GM15510 (cell line): ENCODE measurements around the gene KCNK13.

ENCODE experiments used
- POLR2A ChIP-seq: IDR thresholded peaks from 3 replicates; pipeline ENCODE4 v1.6.1; 2011; ENCODE audit warnings: borderline replicate concordance; ENCODE audit not compliant: insufficient read length; ENCODE audit errors: extremely low read depth

Gene KCNK13

DNA sequence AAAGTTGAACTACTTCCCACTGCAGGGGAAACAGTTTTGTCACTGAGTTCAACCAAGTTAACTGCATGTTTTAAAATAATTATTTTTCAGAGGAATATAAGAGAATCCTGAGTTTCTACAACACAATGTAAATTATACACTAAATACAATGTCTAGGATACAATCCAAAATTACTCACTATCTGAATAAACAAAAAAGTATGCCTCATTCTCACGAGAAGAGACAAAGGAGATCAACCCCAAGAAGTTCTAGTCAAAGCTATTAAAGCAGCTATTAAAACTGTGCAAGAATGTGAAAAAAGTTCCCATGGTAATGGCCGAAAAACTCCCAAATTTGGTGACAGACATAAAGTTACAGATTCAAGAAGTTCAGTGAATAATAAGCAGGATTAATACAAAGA, 8.8 kb upstream of the KCNK13 start:
- no peak for TF ChIP-seq POLR2A

GRCh38 chr14:90054803-90055202, 7.0 kb upstream of the KCNK13 start:
- TF ChIP-seq POLR2A: no peak

- no peak for TF ChIP-seq POLR2A
These were observed 5.0 kb upstream of the KCNK13 start for GRCh38 chr14:90056826-90057225.

DNA sequence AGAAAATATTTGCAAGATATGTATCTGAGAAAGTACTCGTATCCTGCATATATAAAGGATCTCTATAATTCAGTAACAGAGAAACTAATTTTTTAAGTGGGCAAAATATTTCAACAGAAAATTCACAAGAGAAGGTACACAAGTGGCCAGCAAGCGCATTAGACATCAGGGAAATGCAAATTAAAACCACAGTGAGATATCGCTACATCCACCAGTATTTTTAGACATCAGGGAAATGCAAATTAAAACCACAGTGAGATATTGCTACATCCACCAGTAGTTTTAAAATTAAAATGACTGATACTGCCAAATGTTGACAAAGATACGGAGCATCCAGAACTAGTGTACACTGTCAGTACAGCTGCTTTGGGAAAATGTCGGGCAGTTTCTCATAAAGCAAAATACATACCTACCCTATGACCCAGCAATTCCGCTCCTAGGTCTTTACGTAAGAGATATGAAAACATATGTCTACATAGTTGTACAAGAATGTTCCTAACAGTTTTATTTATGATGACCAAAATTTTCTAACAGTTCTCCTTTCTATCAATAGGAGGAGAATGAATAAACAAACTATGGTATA, 2.8 kb upstream of the KCNK13 start:
- no peak for TF ChIP-seq POLR2A

DNA sequence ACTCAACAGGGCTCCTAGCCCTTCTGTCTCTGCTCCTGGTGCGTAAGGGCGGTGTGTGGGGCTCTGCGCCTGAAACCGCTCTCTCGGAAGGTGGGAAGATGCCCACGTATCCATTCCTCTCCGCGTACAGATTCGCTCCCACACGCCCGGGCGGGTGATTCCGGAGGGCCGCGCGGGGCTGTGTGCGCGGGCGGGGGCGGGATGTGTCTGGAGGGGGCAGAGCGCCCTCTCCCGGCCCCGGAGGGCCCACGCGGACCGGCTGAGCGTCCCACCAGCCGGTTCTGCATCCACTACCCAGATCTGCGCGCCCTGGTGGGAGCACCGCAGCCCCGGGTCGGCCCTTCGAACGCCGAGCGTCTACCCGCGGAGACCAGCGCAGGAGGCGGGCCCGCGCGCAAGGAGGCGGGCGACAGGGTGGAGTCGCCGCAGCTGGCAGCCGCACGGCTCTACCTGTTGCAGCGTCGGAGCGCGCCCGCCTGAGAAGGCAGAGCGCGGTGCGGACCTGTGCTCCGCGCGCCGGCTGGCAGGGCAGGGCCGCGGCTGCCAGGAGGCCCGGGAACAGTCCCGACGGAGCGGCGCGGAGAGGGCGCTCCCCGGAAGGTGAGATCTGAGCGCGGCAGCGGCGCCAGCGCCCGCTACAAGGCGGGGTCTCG, 1.4 kb upstream of the KCNK13 start:
- TF ChIP-seq POLR2A: no peak

DNA sequence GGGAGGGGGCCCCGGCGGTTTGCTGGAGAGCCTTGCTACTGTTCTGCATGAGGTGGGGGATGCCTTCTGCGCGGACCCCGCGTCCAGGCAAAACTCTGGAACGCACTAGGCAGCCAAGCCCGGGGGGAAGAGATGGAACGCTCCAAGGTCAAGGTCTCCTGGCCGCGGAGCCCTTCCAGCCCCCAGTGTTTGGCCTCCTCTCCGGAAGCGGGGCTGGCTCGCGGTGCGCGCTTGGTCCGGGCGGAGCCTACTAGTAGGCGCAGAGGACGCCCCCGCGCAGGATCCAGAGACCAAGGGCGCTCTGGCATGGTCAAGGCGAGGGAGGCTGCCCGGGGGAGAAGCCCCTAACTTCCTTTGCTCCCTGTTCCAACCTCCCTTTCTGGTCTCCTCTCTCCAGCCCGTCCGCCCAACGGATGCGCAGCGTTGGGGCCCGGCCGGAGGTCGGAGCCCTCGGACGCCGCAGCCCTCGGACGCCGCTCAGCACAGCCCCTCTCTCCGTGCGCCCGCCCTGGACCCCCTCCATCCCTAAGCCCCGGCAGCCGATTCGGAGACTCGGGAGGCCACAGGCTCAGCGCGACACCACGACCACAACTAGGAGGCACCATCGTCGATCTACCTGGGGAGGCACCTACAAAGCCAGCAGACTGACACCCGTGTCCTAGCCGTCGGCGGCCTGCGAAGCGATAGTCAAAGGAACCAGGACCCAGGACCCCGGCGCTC, 669 bp upstream of the KCNK13 start:
- TF ChIP-seq POLR2A: no peak

- no peak for TF ChIP-seq POLR2A
These were observed 467 bp downstream of the KCNK13 start for GRCh38 chr14:90062127-90062794.

DNA sequence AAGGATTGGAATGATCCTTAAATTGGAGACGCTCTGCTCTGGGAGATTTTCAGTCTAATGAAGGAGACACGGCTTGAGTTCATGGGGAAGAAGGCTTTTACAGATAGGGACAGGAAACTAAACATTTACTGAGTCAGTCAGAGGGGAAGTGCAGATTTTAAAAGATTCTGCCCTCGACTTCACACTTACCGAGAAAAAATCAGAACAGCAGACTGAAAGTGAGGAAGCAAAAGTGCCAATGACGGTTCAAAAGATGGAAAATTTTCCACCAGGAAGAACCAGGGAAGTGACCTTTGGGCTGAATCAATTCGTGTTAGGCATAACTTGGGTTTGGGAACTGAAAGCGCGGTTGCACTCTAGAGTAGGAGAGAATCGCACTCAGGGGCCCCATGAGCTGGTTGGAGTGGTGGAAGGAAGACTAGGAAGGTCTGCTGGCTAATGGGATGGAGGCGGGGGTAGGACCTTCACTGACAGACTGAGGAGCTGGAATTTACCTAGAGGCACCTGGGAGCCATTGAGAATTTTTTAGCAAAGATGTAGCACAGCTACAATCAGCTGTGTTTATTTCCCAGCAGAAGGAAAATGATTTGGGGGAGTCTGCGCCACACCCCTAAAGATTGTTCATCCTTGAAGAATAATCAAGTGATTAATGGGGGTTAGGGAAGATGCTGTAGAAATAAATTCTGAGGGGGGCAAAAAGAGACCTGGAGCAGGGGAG, 1.2 kb downstream of the KCNK13 start:
- no peak for TF ChIP-seq POLR2A

DNA sequence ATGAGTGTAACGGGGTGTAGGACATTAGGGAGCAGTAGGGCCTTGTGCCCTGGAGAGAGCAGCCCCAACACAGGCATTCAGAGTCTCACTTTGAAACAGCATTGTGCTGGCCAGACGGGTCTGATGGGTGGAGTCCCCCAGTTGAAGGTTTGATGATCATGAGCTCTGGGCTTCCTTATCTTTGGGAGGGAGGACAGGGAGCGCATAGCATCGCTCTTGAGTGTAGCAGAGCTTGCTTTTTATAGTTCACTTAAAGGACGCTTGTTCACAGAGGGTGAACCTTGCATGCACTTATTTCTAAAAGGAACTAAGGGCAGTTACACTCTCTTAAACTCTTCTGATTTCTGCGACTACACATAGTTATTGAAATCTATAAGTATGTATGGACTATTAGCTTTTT, 10.6 kb downstream of the KCNK13 start:
- TF ChIP-seq POLR2A: no peak

DNA sequence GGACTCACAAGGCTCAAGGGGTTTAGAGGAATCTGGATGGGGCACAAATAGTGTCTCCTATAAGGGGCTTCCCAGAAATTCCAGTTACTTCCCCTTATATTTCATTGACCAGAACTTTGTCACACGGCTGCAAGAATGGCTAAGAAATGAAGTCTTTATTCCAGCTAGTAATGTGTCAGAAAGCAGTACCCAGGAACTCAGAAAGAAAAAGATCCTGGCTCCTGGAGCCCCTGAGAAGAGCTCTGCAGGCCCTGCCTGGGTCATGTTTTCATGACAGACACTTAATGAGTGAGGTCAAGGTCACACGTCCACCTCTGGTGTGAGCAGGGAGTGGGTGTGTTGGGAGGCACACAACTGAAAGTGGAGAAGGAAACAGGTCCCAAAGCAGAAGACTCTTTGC, 17.8 kb downstream of the KCNK13 start:
- TF ChIP-seq POLR2A: no peak

- TF ChIP-seq POLR2A: no peak
These were observed 25.6 kb downstream of the KCNK13 start for GRCh38 chr14:90087433-90087832.

DNA sequence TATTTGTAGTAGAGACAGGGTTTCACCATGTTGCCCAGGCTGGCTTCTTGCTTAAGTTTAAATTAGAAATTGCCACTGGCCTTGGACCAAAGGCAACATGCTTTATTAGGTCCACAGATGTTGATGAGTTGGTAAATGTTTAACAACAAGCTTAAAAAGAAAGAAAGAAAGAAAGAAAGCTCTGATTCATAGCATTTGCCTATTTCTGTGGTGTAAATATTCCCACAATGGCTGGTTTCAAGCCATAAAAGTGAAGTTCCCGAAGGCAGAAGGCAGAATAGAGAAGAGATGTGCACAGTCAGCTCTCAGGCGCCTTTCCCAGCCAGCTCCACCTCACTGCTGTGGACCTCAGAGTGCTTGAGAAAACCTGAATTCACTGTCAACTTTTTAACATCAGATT, 26.4 kb downstream of the KCNK13 start:
- no peak for TF ChIP-seq POLR2A

- TF ChIP-seq POLR2A: no peak
These were observed 29.6 kb downstream of the KCNK13 start for GRCh38 chr14:90091393-90091792.

DNA sequence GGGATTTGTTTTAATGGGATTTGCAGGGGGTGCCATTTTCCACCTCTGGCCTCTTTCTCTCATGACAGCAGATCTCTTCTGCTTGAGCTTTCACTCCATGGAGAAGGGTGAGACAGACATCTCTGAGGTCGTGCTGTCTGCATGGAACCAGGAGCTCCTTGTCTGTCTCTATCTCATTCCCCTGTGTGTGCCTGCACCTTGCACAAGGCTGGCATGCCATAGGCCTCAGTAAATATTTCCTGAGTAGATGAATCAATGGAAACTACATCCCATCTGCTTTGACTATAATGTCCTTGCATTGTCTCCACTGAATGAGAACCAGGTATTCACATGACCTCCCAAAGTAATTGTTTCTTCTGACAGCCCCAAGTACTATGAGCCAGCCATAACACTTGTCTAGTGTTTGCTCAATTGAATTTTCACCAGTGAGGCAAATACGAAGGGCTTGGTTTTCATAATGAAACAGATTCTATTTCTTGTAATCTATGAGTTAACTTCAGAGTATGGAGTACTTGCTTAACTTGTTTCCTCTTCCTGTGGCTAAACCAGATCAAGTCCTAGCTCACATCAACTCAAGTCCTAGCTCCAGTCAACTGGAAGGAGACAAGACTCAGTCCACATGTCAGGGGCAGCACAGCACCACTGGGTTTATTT, 32.3 kb downstream of the KCNK13 start:
- no peak for TF ChIP-seq POLR2A
